Progenitor cell of endocrine pancreas (in vitro differentiated cells): ENCODE measurements around the gene ATE1. TPM values are rescaled to one million over a fixed set of nuclear protein-coding genes. Genes with fewer than 3 reads are reported as not detected.

ENCODE experiments used
- DNase-seq: peaks from one replicate; pipeline ENCODE4 v3.0.0; 2021; ENCODE audit warnings: low spot score; ENCODE audit not compliant: unreplicated experiment
- H3K27ac Mint-ChIP-seq: 2 replicates; pipeline ENCODE4 v1.8.0; 2021; ENCODE audit warnings: mild to moderate bottlenecking, moderate library complexity, mixed read lengths
- H3K27me3 Mint-ChIP-seq: 2 replicates; pipeline ENCODE4 v1.8.0; 2021; ENCODE audit warnings: mixed read lengths
- H3K36me3 Mint-ChIP-seq: 2 replicates; pipeline ENCODE4 v1.8.0; 2022; ENCODE audit warnings: mixed read lengths; ENCODE audit not compliant: insufficient read depth
- H3K4me1 Mint-ChIP-seq: 2 replicates; pipeline ENCODE4 v1.8.0; 2021; ENCODE audit warnings: low read depth, mixed read lengths
- H3K4me3 Mint-ChIP-seq: 2 replicates; pipeline ENCODE4 v1.8.0; 2021; ENCODE audit warnings: low read depth, mild to moderate bottlenecking, moderate library complexity, mixed read lengths
- H3K9me3 Mint-ChIP-seq: 2 replicates; pipeline ENCODE4 v1.8.0; 2021; ENCODE audit warnings: low read depth, mixed read lengths
- total RNA-seq: library from RNA; stranded (reverse); gene quantifications from 2 replicates; pipeline ENCODE4 v1.2.1, GENCODE V29; 2021
- TF ChIP-seq, protein P1 (sequence below): fragments of 200-600 bp; sonication (generic); IDR thresholded peaks from one replicate; pipeline ENCODE4 v1.5.0; 2021; ENCODE audit warnings: antibody characterized with exemption, mild to moderate bottlenecking; ENCODE audit not compliant: unreplicated experiment

ATE1 gene
- total RNA-seq, 1 donor from 2014 or later: 41.0 TPM

DNA sequence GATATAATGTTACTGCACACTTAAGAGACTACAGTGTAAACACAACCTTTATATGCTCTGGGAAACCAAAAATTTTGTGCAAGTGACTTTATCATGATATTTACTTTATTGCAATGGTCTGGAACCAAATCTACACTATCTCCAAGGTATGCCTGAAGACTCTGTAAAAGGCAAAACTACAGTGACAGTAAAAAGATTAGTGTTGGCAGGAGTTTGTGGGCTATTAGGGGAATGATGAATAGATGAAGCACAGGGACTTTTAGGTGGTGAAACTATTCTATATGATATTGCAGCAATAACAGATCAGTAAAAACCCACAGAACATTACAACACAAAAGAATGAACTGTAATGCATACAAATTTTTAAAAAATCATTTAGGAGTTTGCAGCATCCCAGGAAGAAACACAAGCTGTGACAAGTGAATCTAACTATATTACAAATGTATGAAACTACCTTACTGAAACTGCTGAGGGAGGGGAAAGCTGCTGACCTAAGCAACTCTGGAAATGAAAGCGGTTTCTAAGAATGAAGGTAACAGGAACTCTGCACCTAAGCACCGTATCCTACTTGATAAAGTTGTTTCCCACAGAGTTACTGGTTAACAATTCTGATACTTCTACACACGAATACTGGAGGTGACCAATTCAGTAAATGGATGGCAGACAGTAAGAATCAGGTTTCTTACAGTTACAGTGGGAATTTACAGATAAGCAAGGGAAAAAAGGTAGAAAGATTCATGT, 82.6 kb downstream of the ATE1 start:
- H3K36me3 Mint-ChIP-seq: peaks cover 30% of the 10 kb centered on the region
- H3K27me3 Mint-ChIP-seq: no peaks in the 10 kb centered on the region
- H3K9me3 Mint-ChIP-seq: peaks cover 7% of the 10 kb centered on the region
- TF ChIP-seq, protein P1, sequence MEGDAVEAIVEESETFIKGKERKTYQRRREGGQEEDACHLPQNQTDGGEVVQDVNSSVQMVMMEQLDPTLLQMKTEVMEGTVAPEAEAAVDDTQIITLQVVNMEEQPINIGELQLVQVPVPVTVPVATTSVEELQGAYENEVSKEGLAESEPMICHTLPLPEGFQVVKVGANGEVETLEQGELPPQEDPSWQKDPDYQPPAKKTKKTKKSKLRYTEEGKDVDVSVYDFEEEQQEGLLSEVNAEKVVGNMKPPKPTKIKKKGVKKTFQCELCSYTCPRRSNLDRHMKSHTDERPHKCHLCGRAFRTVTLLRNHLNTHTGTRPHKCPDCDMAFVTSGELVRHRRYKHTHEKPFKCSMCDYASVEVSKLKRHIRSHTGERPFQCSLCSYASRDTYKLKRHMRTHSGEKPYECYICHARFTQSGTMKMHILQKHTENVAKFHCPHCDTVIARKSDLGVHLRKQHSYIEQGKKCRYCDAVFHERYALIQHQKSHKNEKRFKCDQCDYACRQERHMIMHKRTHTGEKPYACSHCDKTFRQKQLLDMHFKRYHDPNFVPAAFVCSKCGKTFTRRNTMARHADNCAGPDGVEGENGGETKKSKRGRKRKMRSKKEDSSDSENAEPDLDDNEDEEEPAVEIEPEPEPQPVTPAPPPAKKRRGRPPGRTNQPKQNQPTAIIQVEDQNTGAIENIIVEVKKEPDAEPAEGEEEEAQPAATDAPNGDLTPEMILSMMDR: no peak
- no peak overlapping the region for H3K4me3 Mint-ChIP-seq
- H3K27ac Mint-ChIP-seq: no peak overlapping the region
- H3K4me1 Mint-ChIP-seq: peaks cover 32% of the 10 kb centered on the region
- DNase-seq: no peak

DNA sequence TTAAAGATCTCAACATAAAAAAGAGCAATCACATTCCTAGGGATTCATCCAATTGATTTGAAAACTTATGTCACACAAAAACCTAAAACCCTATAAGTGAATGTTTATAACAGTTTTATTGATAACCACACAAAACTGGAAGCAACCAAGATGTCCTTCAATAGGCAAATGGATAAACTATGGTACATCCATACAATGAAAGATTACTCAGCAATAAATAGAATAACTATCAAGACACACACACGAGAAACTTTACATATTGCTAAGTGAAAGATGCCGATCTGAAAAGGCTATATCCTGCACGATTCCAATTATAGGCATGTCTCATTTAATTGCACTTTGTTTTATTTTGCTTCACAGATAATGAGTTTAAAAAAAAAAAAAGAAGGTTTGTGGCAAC, 83.3 kb downstream of the ATE1 start:
- Mint-ChIP-seq H3K9me3 (peaks cover 7% of the 10 kb centered on the region), H3K4me3 (no peak overlapping the region), H3K4me1 (peaks cover 30% of the 10 kb centered on the region), H3K27me3 (no peaks in the 10 kb centered on the region), H3K36me3 (peaks cover 28% of the 10 kb centered on the region), H3K27ac (no peak overlapping the region)
- DNase-seq: no peak
- TF ChIP-seq, protein P1: no peak

DNA sequence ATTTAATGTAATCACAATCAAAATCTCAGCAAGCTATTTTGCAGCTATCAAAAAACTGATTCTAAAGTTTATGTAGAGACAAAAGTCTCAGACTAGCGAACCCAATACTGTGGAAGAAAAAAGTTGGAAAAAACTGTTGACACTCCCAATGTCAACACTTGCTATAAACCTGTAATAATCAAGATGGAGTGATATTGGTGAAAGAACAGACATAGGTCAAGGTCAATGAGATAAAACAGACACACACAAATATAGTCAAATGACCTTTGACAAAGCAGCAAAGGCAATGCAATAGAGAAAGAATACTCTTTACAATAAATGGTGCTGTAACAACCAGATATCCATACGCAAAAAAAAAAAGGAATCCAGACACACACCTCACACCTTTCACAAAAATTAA, 84.5 kb downstream of the ATE1 start:
- peaks cover 7% of the 10 kb centered on the region for H3K9me3 Mint-ChIP-seq
- peaks cover 31% of the 10 kb centered on the region for H3K4me1 Mint-ChIP-seq
- no peak for DNase-seq
- H3K36me3 Mint-ChIP-seq: peaks cover 24% of the 10 kb centered on the region
- TF ChIP-seq, protein P1: no peak
- no peaks in the 10 kb centered on the region for H3K27me3 Mint-ChIP-seq
- no peak overlapping the region for H3K4me3 Mint-ChIP-seq
- H3K27ac Mint-ChIP-seq: no peak overlapping the region

DNA sequence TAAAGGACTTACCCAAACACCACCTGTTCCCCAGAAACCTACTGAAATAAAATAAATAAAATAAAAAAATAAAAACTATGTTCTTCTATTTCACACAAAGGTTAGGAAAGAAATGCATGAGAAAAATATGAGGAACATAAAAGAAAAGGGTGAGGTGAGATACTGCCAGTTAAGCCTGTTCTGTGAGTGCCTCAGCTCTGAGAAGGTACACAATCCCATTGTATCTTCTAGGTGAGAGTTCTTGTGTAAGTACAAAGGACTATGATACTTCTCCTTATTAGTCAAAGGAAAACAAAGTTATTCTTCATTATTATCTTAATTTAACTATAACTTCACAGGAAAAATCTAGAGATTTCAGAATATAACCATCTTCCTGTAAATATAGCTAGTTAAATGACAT, 86.0 kb downstream of the ATE1 start:
- H3K27ac Mint-ChIP-seq: no peak overlapping the region
- peaks cover 7% of the 10 kb centered on the region for H3K9me3 Mint-ChIP-seq
- no peak overlapping the region for H3K4me3 Mint-ChIP-seq
- H3K36me3 Mint-ChIP-seq: peaks cover 24% of the 10 kb centered on the region
- H3K27me3 Mint-ChIP-seq: no peaks in the 10 kb centered on the region
- DNase-seq: no peak
- TF ChIP-seq, protein P1: no peak
- H3K4me1 Mint-ChIP-seq: peaks cover 35% of the 10 kb centered on the region

DNA sequence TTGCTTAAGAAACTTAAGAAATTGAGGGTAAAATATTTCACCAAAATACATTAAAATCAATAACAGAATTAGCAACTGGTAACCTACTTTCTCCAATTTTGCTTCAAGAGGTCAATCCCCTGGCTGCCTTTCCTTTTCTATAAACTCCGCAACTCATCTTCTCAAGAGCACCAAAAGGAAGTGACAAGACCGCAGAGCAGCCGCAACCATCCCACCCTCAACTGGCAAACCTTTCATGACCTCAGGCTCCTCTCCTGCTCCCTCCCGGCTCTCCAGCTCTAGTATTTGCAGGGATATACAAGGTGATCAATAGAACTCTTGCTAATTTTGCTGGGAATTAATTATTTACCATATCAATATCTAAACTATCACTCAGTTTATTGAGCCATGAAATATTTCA, 88.9 kb downstream of the ATE1 start:
- Mint-ChIP-seq H3K27ac (no peak overlapping the region), H3K36me3 (peaks cover 14% of the 10 kb centered on the region), H3K9me3 (no peaks in the 10 kb centered on the region), H3K4me1 (peaks cover 52% of the 10 kb centered on the region), H3K27me3 (no peaks in the 10 kb centered on the region), H3K4me3 (no peak overlapping the region)
- no peak for DNase-seq
- TF ChIP-seq, protein P1: no peak
